GM18520 (cell line): Measurements from ENCODE around the gene CIT.

Experiments
- ATAC-seq: cut with Tn5 transposase; IDR thresholded peaks from one replicate; pipeline ENCODE4 v1.9.1; 2021; ENCODE audit not compliant: unreplicated experiment

Gene CIT

GRCh38 chr12:119681728-119682638 lies 195.1 kb downstream of the CIT start:
- peak; percentile 44 for ATAC-seq

- ATAC-seq = no peak
Observed at GRCh38 chr12:119681111-119681510, 196.0 kb downstream of the CIT start.

GRCh38 chr12:119679490-119679889 lies 197.6 kb downstream of the CIT start:
- no peak for ATAC-seq

- no peak for ATAC-seq
Observed at GRCh38 chr12:119679081-119679480, 198.0 kb downstream of the CIT start.

- ATAC-seq = no peak
Observed at GRCh38 chr12:119678459-119678858, 198.7 kb downstream of the CIT start.

GRCh38 chr12:119676573-119676972 lies 200.5 kb downstream of the CIT start:
- no peak for ATAC-seq

- ATAC-seq = no peak
Observed at GRCh38 chr12:119676022-119676421, 201.1 kb downstream of the CIT start.

GRCh38 chr12:119674560-119674959 lies 202.6 kb downstream of the CIT start:
- no peak for ATAC-seq

GRCh38 chr12:119673634-119674033 lies 203.5 kb downstream of the CIT start:
- ATAC-seq = no peak

GRCh38 chr12:119672194-119672593 lies 204.9 kb downstream of the CIT start:
- no peak for ATAC-seq

GRCh38 chr12:119671070-119671469 lies 206.1 kb downstream of the CIT start:
- ATAC-seq = no peak

- ATAC-seq = no peak
Observed at GRCh38 chr12:119669744-119670472, 207.2 kb downstream of the CIT start.

GRCh38 chr12:119668324-119668841 lies 208.7 kb downstream of the CIT start:
- ATAC-seq = no peak

GRCh38 chr12:119667577-119668323 lies 209.4 kb downstream of the CIT start, which contains the start of gene PRKAB1:
PRKAB1 (plus strand) TSS chr12:119668133; CDS start chr12:119668245, 112 bp downstream.
- ATAC-seq = peak; percentile 92

- ATAC-seq = peak; percentile 29
Observed at GRCh38 chr12:119666900-119667576, 210.1 kb downstream of the CIT start.

GRCh38 chr12:119666226-119666795 lies 210.8 kb downstream of the CIT start:
- ATAC-seq = no peak

- ATAC-seq = no peak
Observed at GRCh38 chr12:119665164-119665929, 211.8 kb downstream of the CIT start.

- ATAC-seq = no peak
Observed at GRCh38 chr12:119664642-119665041, 212.5 kb downstream of the CIT start.

GRCh38 chr12:119661882-119662281 lies 215.2 kb downstream of the CIT start:
- no peak for ATAC-seq
